HUDEP-2 (cell line): ENCODE measurements around the gene GRM7.

Source experiments
- DNase-seq, 76 experiments: peaks; one replicate each; lab custom pipeline; 2025; ENCODE audit not compliant: unreplicated experiment in 76 of 76; lab: John Stamatoyannopoulos, UW

GRM7 gene

DNA sequence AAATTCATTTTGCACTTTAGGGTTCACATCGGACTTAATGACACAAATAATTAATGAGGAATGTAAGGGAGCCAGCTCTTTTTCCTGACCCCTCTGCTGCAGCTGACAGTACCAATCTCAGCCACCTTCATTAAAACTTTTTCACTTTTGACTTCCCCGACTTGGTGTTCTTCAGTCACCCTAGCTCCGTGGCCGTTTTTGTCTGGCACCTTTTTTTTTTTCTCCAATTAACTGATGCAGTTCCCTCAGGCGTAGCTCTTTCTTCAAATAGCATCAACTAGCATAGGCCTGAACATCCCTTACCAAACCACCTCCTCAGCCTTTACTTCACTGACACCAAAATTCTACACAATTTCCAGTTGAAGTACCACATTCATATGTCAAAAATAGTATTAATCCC is 350.8 kb downstream of the GRM7 start:
- DNase-seq, result no peak

- no peak for DNase-seq
Observed at GRCh38 chr3:7215706-7216105, 354.8 kb downstream of the GRM7 start.

GRCh38 chr3:7226393-7226792 is 365.5 kb downstream of the GRM7 start:
- DNase-seq, result no peak

DNA sequence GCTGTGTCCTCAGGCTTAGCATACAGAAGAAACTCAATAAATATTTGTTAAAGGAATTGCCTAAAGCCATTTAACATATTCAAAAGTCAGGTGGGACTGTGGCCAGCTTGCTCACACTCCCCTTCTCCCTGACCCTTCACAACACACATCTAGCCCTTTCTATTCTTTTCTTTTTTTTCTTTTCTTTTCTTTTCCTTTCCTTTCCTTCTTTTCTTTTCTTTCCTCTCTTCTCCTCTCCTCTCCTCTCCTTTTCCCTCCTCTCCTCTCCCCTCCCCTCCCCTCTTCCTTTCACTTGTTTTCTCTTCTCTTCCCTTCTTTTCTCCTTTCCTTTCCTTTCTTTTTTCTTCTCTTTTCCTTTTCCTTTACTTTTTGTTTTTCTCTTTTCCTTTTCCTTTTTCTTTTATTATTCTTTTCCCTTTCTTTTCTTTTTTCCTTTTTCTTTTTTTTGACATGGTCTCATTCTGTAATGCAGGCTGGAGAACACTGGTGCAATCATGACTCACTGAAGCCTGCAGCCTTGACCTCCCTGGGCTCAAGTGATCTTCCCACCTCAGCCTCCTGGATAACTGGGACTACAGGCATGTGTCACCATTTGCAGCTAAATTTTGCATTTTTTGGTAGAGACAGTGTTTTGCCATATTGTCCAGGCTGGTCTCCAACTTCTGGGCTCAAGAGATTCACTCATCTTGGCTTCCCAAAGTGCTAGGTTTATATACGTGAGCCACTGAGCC is 377.8 kb downstream of the GRM7 start:
- DNase-seq, result no peak

GRCh38 chr3:7241584-7242302 is 380.8 kb downstream of the GRM7 start:
- no peak for DNase-seq

- DNase-seq, result no peak
Observed at GRCh38 chr3:7242303-7242635, 381.4 kb downstream of the GRM7 start.

GRCh38 chr3:7249493-7250076 is 388.7 kb downstream of the GRM7 start:
- DNase-seq, result no peak

DNA sequence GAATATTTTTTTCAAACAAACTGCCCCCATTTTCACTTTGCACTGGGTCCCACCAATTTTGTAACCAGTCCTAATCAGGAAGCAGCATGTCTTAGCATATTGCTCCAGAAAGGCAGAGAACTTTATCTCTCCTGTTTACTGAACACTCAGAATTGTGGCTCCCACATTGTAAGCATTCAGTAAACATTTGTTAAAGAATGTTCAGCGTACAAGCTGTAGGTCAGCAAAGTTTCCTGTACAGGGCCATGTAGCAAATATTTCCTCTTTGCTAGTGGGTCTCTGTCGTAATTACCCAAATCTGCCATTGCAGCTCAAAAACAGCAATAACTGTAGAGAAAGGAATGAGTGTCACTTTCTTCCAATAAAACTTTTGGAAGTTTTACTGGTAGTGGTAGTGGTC is 393.3 kb downstream of the GRM7 start:
- no peak for DNase-seq

GRCh38 chr3:7260975-7261374 is 400.1 kb downstream of the GRM7 start:
- DNase-seq, result no peak

- DNase-seq, result no peak
Observed at GRCh38 chr3:7263347-7264195, 402.7 kb downstream of the GRM7 start.

DNA sequence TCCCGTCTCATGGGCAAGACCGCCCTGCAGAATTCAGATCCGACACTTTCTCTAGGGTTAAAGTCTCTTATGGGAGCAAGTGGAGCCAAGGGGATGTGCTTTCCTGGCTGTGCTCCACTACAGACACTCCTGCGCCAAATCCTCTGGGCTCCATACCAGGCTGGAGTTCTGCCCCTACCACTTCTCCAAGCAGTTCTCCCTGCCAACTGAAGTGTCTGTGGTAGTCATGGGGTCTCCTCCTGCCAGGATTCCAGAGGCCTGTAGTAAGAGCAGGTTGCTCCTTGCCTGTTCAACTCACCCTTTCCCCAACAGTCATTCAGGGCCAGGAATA is 403.2 kb downstream of the GRM7 start:
- no peak for DNase-seq

GRCh38 chr3:7265736-7266135 is 404.8 kb downstream of the GRM7 start:
- DNase-seq, result no peak

DNA sequence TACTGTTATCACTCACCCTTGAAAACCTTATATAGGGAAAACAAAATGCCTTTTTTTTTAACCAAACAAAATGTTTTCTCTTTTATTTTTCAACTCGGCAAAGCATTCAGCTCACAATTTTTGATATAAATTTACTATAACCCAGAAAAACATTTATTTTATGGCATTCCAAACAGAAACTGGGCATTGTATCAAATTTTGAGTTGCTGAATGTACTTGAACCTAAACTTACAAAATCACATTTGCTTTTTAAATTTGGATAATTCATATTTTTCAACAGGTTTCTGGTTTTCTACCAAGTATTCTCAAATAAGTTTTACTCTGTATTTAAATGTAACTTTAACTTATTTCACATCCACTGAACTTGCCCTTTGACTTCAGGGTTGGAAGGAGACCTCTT is 405.6 kb downstream of the GRM7 start:
- no peak for DNase-seq

DNA sequence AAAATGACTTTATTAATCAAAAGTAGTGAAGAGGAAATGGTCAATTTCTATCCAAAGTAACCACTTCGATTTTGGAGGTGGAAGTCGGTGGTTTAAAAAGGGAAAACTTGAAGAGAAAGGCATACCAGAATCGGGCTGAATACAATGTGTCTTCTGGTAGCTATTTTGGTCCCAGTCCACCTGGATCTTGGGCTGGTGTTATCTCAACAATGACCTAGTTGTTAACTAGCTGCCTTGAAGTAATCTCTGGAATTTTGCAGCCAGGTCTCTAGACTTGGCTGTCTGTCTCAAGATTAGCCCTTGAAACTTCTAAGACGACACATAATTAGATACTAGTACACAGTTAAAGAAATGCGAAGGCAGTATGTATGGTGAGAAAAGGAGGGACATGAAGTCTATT is 409.8 kb downstream of the GRM7 start:
- DNase-seq, result no peak

GRCh38 chr3:7271631-7272030 is 410.7 kb downstream of the GRM7 start:
- DNase-seq, result no peak

GRCh38 chr3:7272203-7272602 is 411.3 kb downstream of the GRM7 start:
- DNase-seq, result no peak

DNA sequence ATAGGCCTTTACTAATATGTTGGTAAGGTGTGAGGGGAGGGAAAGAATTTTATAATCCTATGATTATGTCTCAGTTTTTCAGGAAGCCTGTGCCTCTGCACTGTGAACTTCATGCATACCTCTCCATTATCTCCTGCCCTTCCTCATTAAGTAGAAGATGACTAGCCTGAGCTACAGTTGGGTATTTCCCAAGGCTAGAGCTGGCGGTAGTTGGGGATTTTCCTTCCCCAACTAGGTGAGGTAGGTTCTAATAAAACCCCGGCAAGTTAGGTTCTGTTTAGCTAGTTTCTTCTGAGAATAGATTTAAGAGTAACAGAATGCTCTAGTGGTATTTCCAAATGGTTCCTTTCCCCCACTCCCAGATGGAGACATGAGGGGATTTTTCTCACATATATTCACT is 414.5 kb downstream of the GRM7 start:
- DNase-seq, result no peak

DNA sequence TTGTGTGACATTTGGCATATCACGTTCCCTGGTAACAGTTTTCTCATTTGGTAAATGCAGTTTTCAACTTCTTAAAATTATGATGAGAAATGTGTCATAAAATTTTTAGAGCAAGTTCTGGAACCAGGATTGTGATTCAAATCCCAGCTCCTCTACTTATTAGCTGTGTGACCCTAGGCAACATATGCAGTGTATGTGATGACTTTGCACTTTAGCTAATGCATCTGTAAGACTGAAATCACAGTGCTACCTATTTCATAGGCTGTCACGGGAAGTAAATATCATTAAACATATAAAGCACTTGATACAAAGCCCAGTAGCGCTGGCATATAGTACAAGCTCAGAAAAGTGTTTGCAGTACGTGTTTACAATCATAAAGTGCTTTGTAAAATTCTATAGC is 419.4 kb downstream of the GRM7 start:
- no peak for DNase-seq

DNA sequence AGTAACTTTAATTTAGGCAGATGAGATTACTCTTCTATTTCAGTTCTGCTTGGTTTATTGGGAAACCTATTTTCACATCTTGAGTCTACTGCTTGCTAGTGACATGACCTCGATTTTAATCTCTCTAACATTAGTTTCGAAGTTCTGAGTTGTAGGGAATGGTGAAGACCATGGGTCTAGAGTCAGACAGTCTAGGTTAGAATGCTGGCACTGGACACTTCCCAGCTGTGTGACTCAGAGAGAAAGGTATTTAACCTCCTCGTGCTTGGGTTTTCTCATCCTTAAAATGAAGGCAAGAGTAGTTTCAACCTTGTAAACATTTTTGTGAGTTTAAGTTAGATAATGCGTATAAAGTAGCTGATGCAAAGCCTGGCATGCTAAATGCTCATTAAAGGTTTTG is 422.1 kb downstream of the GRM7 start:
- DNase-seq, result no peak

GRCh38 chr3:7285505-7285904 is 424.6 kb downstream of the GRM7 start:
- DNase-seq, result no peak

- DNase-seq, result no peak
Observed at GRCh38 chr3:7288133-7288532, 427.2 kb downstream of the GRM7 start.
